K562 (cell line): ENCODE measurements around the gene PUDP. TPM values are rescaled to one million over a fixed set of nuclear protein-coding genes. Genes with fewer than 3 reads are reported as not detected.

Source experiments
- ATAC-seq: fragments of 200-7000 bp; cut with Tn5 transposase; 3 replicates; pipeline ENCODE4 v1.9.1; 2020; ENCODE audit warnings: moderate library complexity
- BruUV-seq: library from RNA; stranded (reverse); fragments of 400-500 nt; replicated peaks from 2 replicates; lab custom pipeline; 2021; lab: Mats Ljungman, UMichigan
- CTCF ChIA-PET: fragments of 300-600 bp; formaldehyde crosslinking; extraction: SDS; loops from one replicate; lab custom pipeline; 2021; ENCODE audit warnings: low intra/inter-chr PET ratio; lab: Yijun Ruan, JAX
- POLR2A ChIA-PET: fragments of 300-600, 350-650 bp; sonication (Branson Sonifier 250); formaldehyde crosslinking; extraction: SDS; loops from one replicate; lab custom pipeline; 2021; ENCODE audit warnings: antibody characterized with exemption, inconsistent platforms; lab: Yijun Ruan, JAX
- DNase-seq, 4 experiments: peaks; one replicate each; pipeline versions ENCODE4 v3.0.0 to v3.0.0-alpha.2; 2011 to 2018; ENCODE audit warnings: low spot score in 3 of 4, mixed read lengths in 3 of 4; ENCODE audit errors: extremely low read depth in 1 of 4
- FAIRE-seq: peaks from 2 replicates; lab custom pipeline; 2011; peaks lifted over from hg19 to GRCh38; lab: Jason Lieb, UNC
- H2AFZ ChIP-seq: 2 replicates; pipeline ENCODE4 v1.6.0; 2011; ENCODE audit warnings: low read depth, low read length, control low read depth, inconsistent platforms
- H3K27ac ChIP-seq: fragments of 200-600 bp; 3 replicates; pipeline ENCODE4 v1.8.0; 2011; ENCODE audit warnings: low read depth, mild to moderate bottlenecking, control low read depth, inconsistent platforms, low read length, moderate library complexity, mixed read lengths; ENCODE audit errors: extremely low read depth
- H3K27me3 ChIP-seq, 2 experiments: fragments of 300-600 bp in 1 of 2; 2 replicates in 1 of 2; 3 replicates in 1 of 2; pipeline versions ENCODE4 v1.6.0 to v1.8.0; 2011; ENCODE audit warnings: inconsistent platforms in 2 of 2, low read length in 2 of 2, mild to moderate bottlenecking in 1 of 2, mixed read lengths in 1 of 2, moderate library complexity in 1 of 2; ENCODE audit not compliant: control insufficient read depth in 2 of 2, insufficient read depth in 2 of 2
- H3K36me3 ChIP-seq: fragments of 300-600 bp; 3 replicates; pipeline ENCODE4 v1.8.0; 2011; ENCODE audit warnings: mild to moderate bottlenecking, low read length, inconsistent platforms; ENCODE audit not compliant: control insufficient read depth, insufficient read depth
- H3K4me1 ChIP-seq, 2 experiments: fragments of 200-600 bp in 1 of 2; replicated peaks in 1 of 2; 2 replicates in 1 of 2; 3 replicates in 1 of 2; pipeline versions ENCODE4 v1.5.1 to v1.8.0; 2011; ENCODE audit warnings: inconsistent platforms in 2 of 2, low read length in 2 of 2, mild to moderate bottlenecking in 1 of 2, mixed read lengths in 1 of 2, moderate library complexity in 1 of 2; ENCODE audit not compliant: control insufficient read depth in 2 of 2, insufficient read depth in 2 of 2
- H3K4me2 ChIP-seq: 2 replicates; pipeline ENCODE4 v1.6.1; 2011; ENCODE audit warnings: low read length, control low read depth, inconsistent platforms, mixed read lengths; ENCODE audit not compliant: insufficient read depth
- H3K4me3 ChIP-seq: fragments of 200-600 bp; sonication (generic), shearing (Covaris generic); 2 replicates; pipeline ENCODE4 v1.5.1; 2016; ENCODE audit warnings: control low read depth, inconsistent platforms
- H3K79me2 ChIP-seq: fragments of 200-600 bp; 3 replicates; pipeline ENCODE4 v1.8.0; 2011; ENCODE audit warnings: low read length, inconsistent platforms; ENCODE audit not compliant: control insufficient read depth, insufficient read depth
- H3K9ac ChIP-seq, 2 experiments: 2 replicates each; pipeline versions ENCODE4 v1.6.0 to v1.6.1; 2011; ENCODE audit warnings: low read depth in 2 of 2, low read length in 2 of 2, control low read depth in 1 of 2, inconsistent platforms in 1 of 2, mild to moderate bottlenecking in 1 of 2, mixed read lengths in 1 of 2; ENCODE audit not compliant: insufficient read depth in 1 of 2
- H3K9me1 ChIP-seq: one replicate; pipeline ENCODE4 v1.6.0; 2011; ENCODE audit warnings: inconsistent platforms, mild to moderate bottlenecking, low read length, moderate library complexity; ENCODE audit not compliant: control insufficient read depth, insufficient read depth
- H3K9me3 ChIP-seq: replicated peaks from 2 replicates; pipeline ENCODE4 v1.5.1; 2011; ENCODE audit warnings: low read depth, low read length, inconsistent platforms; ENCODE audit not compliant: control insufficient read depth, insufficient read depth
- H4K20me1 ChIP-seq: replicated peaks from 2 replicates; pipeline ENCODE4 v1.6.1; 2011; ENCODE audit warnings: low read length, inconsistent platforms, mixed read lengths; ENCODE audit not compliant: control insufficient read depth, insufficient read depth
- BRCA1 ChIP-seq, 2 experiments: fragments of 450-650 bp in 1 of 2; sonication (generic) in 1 of 2; formaldehyde crosslinking in 1 of 2; IDR thresholded peaks; 2 replicates each; pipeline versions ENCODE4 v1.5.0 to v1.6.1; 2017 to 2020; ENCODE audit warnings: mild to moderate bottlenecking in 1 of 2, missing genetic modification reagents in 1 of 2
- FOXA1 ChIP-seq: fragments of 450-650 bp; IDR thresholded peaks from 2 replicates; pipeline ENCODE4 v1.6.1; 2016; ENCODE audit warnings: mild to moderate bottlenecking, borderline replicate concordance
- NR2C1 ChIP-seq, 2 experiments: fragments of 450-650 bp; IDR thresholded peaks; 2 replicates each; pipeline ENCODE4 v1.6.1; 2017; ENCODE audit warnings: mild to moderate bottlenecking in 2 of 2, antibody characterized with exemption in 1 of 2, inconsistent platforms in 1 of 2, missing compliant biosample characterization in 1 of 2, missing genetic modification characterization in 1 of 2
- NR4A1 ChIP-seq, 2 experiments: fragments of 250-450 bp in 1 of 2; fragments of 450-650 bp in 1 of 2; sonication (Bioruptor Pico) in 1 of 2; IDR thresholded peaks; 2 replicates each; pipeline versions ENCODE4 v1.4.0 to v1.6.1; 2016 to 2020; ENCODE audit warnings: mild to moderate bottlenecking in 2 of 2, missing compliant biosample characterization in 1 of 2, missing genetic modification characterization in 1 of 2, moderate library complexity in 1 of 2
- PHF8 ChIP-seq: fragments of 200-600 bp; sonication (generic); IDR thresholded peaks from 2 replicates; pipeline ENCODE4 v1.6.1; 2012; ENCODE audit warnings: mixed run types, mild to moderate bottlenecking, inconsistent platforms, low read length, moderate library complexity, borderline replicate concordance
- RNF2 ChIP-seq: sonication (generic); IDR thresholded peaks from 2 replicates; pipeline ENCODE4 v1.6.1; 2016
- SAFB2 ChIP-seq: fragments of 200-400 bp; formaldehyde crosslinking; IDR thresholded peaks from 2 replicates; pipeline ENCODE4 v1.6.1; 2018; ENCODE audit warnings: borderline replicate concordance, low read length, low read depth, moderate library complexity; ENCODE audit not compliant: severe bottlenecking
- SIX5 ChIP-seq, 2 experiments: IDR thresholded peaks; 2 replicates each; pipeline ENCODE4 v1.6.1; 2011; ENCODE audit warnings: low read length in 2 of 2, borderline replicate concordance in 1 of 2, low read depth in 1 of 2, mild to moderate bottlenecking in 1 of 2, moderate library complexity in 1 of 2; ENCODE audit not compliant: insufficient read depth in 1 of 2
- TRIM28 ChIP-seq: fragments of 450-650 bp; IDR thresholded peaks from 2 replicates; pipeline ENCODE4 v1.6.1; 2017
- WGBS: fragments of 100-300 bp; shearing (Covaris generic); methylation state at CpG from one replicate; pipeline ENCODE4 v1.1.6; 2016; ENCODE audit warnings: low coverage, mixed read lengths; ENCODE audit not compliant: insufficient coverage; ENCODE audit errors: missing lambda C conversion rate; 5-methylcytosine and 5-hydroxymethylcytosine counted together
- in situ Hi-C: fragments of 300-500 bp; cut with MboI; formaldehyde crosslinking; loops from 4 replicates; pipeline ENCODE4 v1.15.0; 2018; ENCODE audit warnings: inconsistent platforms, mixed read lengths
- intact Hi-C: fragments of 100-400 bp; cut with micrococcal nuclease; formaldehyde crosslinking; loops from 2 replicates; pipeline ENCODE4 v1.14.2; 2022
- polyA plus RNA-seq, 8 experiments: library from polyadenylated mRNA; depleted of rRNA in 4 of 8; stranded (reverse) in 5 of 8; unstranded in 3 of 8; fragments of >200 nt; fragmentation: Nextera tagmentation in 2 of 8; fragmentation: Illumina TruSeq in 1 of 8; extraction: Ambion mirVana in 2 of 8; extraction: Trizol in 1 of 8; gene quantifications; 2 replicates each; pipeline versions ENCODE4 v1.2.1 to v1.2.3, GENCODE V29; 2011 to 2014; ENCODE audit warnings: inconsistent platforms in 1 of 8, missing spikeins in 1 of 8
- total RNA-seq, 7 experiments: library from RNA; depleted of rRNA in 6 of 7; stranded (reverse); fragments of >200 nt in 6 of 7; fragmentation: Illumina TruSeq in 2 of 7; extraction: Trizol in 2 of 7; gene quantifications; 2 replicates each; pipeline versions ENCODE4 v1.2.1 to v1.2.3, GENCODE V29; 2011 to 2021; ENCODE audit warnings: low replicate concordance in 1 of 7

The PUDP gene
- total and polyA plus RNA-seq, 9 of the 15 experiments (the other 6 are each of a cell fraction or from before 2014, with no cell fraction given) = 13.6 to 63.0 (median 29.2) TPM

DNA sequence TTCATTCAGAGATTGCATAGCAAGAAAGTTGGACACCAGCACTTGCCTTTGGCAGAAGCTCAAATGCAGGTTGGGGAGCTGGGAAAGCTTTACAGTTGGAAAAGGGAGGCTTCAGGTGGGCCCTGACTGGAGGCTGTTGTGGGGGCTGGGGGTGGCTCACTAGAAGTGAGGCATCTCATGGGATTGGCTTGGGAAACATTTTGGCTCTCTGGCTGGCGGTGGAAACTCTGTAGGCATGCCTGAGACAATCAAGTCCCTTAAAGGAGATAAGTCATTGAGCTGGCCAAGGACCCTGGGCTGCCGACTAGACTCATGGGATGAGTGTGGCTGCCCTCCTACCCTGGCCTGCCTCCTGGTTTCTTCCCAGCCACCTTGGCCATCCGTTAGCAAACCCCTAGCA, 31.9 kb downstream of the PUDP start:
- no peak overlapping the region for H3K4me2 ChIP-seq
- FAIRE-seq = no peak
- H3K9me3 ChIP-seq = no peaks in the 10 kb centered on the region
- ChIA-PET POLR2A (interaction anchor here (0.7 kb wide), 1 partner anchor 1695 kb away, joined by 3 read pairs; no protein-coding TSS in a partner anchor), CTCF (no interaction called here)
- no peak overlapping the region for H3K27ac ChIP-seq
- H3K79me2 ChIP-seq = peaks cover 36% of the 10 kb centered on the region
- DNase-seq = no peak
- TF ChIP-seq PHF8 = no peak
- TF ChIP-seq FOXA1 = no peak
- no peak for TF ChIP-seq SAFB2
- TF ChIP-seq NR4A1 (CRISPR knock-in tag; IDR thresholded peaks at IDR 0.05) = no peak
- no peak for TF ChIP-seq NR4A1 (tag; IDR thresholded peaks at IDR 0.05)
- TF ChIP-seq RNF2 = no peak
- no peak for TF ChIP-seq NR2C1 (IDR thresholded peaks at IDR 0.05)
- no peak for TF ChIP-seq NR2C1 (tag; IDR thresholded peaks at IDR 0.05)
- TF ChIP-seq BRCA1 (IDR thresholded peaks at IDR 0.05) = no peak
- no peak for TF ChIP-seq BRCA1 (CRISPR knock-in tag; IDR thresholded peaks at IDR 0.05)
- no peak for TF ChIP-seq SIX5 (IDR thresholded peaks at IDR 0.05; ENCODE audit: borderline replicate concordance in 1 of 2, insufficient read depth in 1 of 2, low read depth in 1 of 2, low read length in 2 of 2)
- TF ChIP-seq TRIM28 = no peak
- H3K9ac ChIP-seq = no peak overlapping the region
- intact Hi-C loops (no loop called here), in situ Hi-C loops (no loop called here)
- no TSS peak for BruUV-seq
- ATAC-seq = no peak
- H3K4me1 ChIP-seq = no peaks in the 10 kb centered on the region; a peak in 3 of 5 replicates
- H3K9me1 ChIP-seq = no peaks in the 10 kb centered on the region
- H3K27me3 ChIP-seq = no peaks in the 10 kb centered on the region
- no peak overlapping the region for H3K4me3 ChIP-seq
- no peak overlapping the region for H2AFZ ChIP-seq
- 71% methylated on average over 1 of the region's 3 CpGs for WGBS
- H3K36me3 ChIP-seq = 0 out of 3 replicates have a peak, but pooled peaks cover 5% of the 10 kb centered on the region
- 0 out of 2 replicates have a peak, but pooled peaks cover 5% of the 10 kb centered on the region for H4K20me1 ChIP-seq
